ENCODE data around the gene CNTF. TPM values are rescaled to one million over a fixed set of nuclear protein-coding genes. Genes with fewer than 3 reads are reported as not detected.

The CNTF gene
- total and polyA plus RNA-seq, 10 of the 15 experiments (the other 5 are each of a cell fraction or from before 2014, with no cell fraction given) = 0.16 to 2.3 (median 0.73) TPM

GRCh38 chr11:58616594-58616993 is 5.9 kb upstream of the CNTF start:
- DNase-seq (ENCODE audit: low read depth, low spot score) (no peak), FAIRE-seq (no peak), ATAC-seq (no peak)
- Histone ChIP-seq H3K4me2 (ENCODE audit: control insufficient read depth, insufficient read depth) (no peak overlapping the region), H3K27ac (ENCODE audit: control insufficient read depth, insufficient read depth) (no peak overlapping the region), H3K4me3 (no peak overlapping the region), H3K36me3 (ENCODE audit: control insufficient read depth in 2 of 2, insufficient read depth in 2 of 2, low read length in 1 of 2) (peaks cover 10 to 46% of the 10 kb centered on the region in 2 experiments), H3K79me2 (ENCODE audit: control insufficient read depth, insufficient read depth, low read length) (no peaks in the 10 kb centered on the region), H4K20me1 (ENCODE audit: control insufficient read depth, insufficient read depth) (no peaks in the 10 kb centered on the region), H2AFZ (ENCODE audit: control insufficient read depth, low read depth, low read length) (no peak overlapping the region), H3K9me3 (replicated peaks; ENCODE audit: control insufficient read depth, insufficient read depth, low read length) (no peaks in the 10 kb centered on the region), H3K4me1 (ENCODE audit: control insufficient read depth, insufficient read depth, low read length) (no peaks in the 10 kb centered on the region), H3K9ac (ENCODE audit: control insufficient read depth, insufficient read depth, low read length) (no peak overlapping the region), H3K27me3 (replicated peaks in 1 of 2; ENCODE audit: control insufficient read depth in 2 of 2, insufficient read depth in 2 of 2, low read length in 1 of 2) (no peaks in the 10 kb centered on the region)
- POLR2A ChIA-PET = no interaction called here
- SMC1A ChIA-PET (ENCODE audit: uncharacterized antibody, unreplicated experiment) = no interaction called here
- CTCF ChIA-PET = interaction anchor here (4.1 kb wide), 1 partner anchor 12 kb away, joined by 34 read pairs; no protein-coding TSS in a partner anchor
- in situ Hi-C loops (cut with MboI) (no loop called here), intact Hi-C loops (cut with micrococcal nuclease; ENCODE audit: unreplicated experiment) (no loop called here)
- BruUV-seq (replicated peaks) = no TSS peak
- RAD21 ChIA-PET (ENCODE audit: unreplicated experiment) = no interaction called here
- WGBS (ENCODE audit: insufficient coverage, insufficient replicate concordance, low lambda C conversion rate, missing lambda C conversion rate) = 97% methylated on average over 4 of the region's 4 CpGs
- TF ChIP-seq NFXL1 (IDR thresholded peaks at IDR 0.05; ENCODE audit: borderline replicate concordance) (no peak), CHD1 (IDR thresholded peaks at IDR 0.05; ENCODE audit: low read depth, low read length) (no peak), SPI1 (IDR thresholded peaks at IDR 0.05; ENCODE audit: borderline replicate concordance, insufficient read depth, low read depth, low read length) (no peak), POLR2A (IDR thresholded peaks at IDR 0.05; ENCODE audit: low read depth, low read length) (no peak), SIN3A (IDR thresholded peaks at IDR 0.05; ENCODE audit: low read depth, low read length) (no peak), ETV6 (conservative IDR thresholded peaks at IDR 0.05 in 1 of 2, IDR thresholded peaks at IDR 0.05 in 1 of 2; ENCODE audit: borderline replicate concordance in 1 of 2, low read depth in 1 of 2) (no peak), TBL1XR1 (IDR thresholded peaks at IDR 0.05; ENCODE audit: low read depth, low read length) (no peak), MAX (IDR thresholded peaks at IDR 0.05; ENCODE audit: low read depth, low read length) (no peak), JUND (IDR thresholded peaks at IDR 0.05; ENCODE audit: low read depth, low read length) (no peak), EZH2 (IDR thresholded peaks at IDR 0.05; ENCODE audit: borderline replicate concordance, control insufficient read depth, low read depth, low read length) (no peak), RUNX3 (IDR thresholded peaks at IDR 0.05; ENCODE audit: low read length) (no peak), SP1 (IDR thresholded peaks at IDR 0.05; ENCODE audit: low read depth, low read length) (no peak), FOS (IDR thresholded peaks at IDR 0.05; ENCODE audit: borderline replicate concordance, extremely low read depth, insufficient read length) (no peak), YBX1 (IDR thresholded peaks at IDR 0.05) (no peak), HDAC6 (IDR thresholded peaks at IDR 0.05; ENCODE audit: unreplicated experiment) (no peak), MEF2A (IDR thresholded peaks at IDR 0.05; ENCODE audit: insufficient read depth, low read depth, low read length) (no peak), ZNF384 (IDR thresholded peaks at IDR 0.05; ENCODE audit: borderline replicate concordance, low read depth, low read length) (no peak), BACH1 (IDR thresholded peaks at IDR 0.05; ENCODE audit: borderline replicate concordance) (no peak)
- TF ChIP-seq, protein P1, sequence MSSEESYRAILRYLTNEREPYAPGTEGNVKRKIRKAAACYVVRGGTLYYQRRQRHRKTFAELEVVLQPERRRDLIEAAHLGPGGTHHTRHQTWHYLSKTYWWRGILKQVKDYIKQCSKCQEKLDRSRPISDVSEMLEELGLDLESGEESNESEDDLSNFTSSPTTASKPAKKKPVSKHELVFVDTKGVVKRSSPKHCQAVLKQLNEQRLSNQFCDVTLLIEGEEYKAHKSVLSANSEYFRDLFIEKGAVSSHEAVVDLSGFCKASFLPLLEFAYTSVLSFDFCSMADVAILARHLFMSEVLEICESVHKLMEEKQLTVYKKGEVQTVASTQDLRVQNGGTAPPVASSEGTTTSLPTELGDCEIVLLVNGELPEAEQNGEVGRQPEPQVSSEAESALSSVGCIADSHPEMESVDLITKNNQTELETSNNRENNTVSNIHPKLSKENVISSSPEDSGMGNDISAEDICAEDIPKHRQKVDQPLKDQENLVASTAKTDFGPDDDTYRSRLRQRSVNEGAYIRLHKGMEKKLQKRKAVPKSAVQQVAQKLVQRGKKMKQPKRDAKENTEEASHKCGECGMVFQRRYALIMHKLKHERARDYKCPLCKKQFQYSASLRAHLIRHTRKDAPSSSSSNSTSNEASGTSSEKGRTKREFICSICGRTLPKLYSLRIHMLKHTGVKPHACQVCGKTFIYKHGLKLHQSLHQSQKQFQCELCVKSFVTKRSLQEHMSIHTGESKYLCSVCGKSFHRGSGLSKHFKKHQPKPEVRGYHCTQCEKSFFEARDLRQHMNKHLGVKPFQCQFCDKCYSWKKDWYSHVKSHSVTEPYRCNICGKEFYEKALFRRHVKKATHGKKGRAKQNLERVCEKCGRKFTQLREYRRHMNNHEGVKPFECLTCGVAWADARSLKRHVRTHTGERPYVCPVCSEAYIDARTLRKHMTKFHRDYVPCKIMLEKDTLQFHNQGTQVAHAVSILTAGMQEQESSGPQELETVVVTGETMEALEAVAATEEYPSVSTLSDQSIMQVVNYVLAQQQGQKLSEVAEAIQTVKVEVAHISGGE (CRISPR knock-in tag; IDR thresholded peaks at IDR 0.05) = no peak
- TF ChIP-seq, protein P2, sequence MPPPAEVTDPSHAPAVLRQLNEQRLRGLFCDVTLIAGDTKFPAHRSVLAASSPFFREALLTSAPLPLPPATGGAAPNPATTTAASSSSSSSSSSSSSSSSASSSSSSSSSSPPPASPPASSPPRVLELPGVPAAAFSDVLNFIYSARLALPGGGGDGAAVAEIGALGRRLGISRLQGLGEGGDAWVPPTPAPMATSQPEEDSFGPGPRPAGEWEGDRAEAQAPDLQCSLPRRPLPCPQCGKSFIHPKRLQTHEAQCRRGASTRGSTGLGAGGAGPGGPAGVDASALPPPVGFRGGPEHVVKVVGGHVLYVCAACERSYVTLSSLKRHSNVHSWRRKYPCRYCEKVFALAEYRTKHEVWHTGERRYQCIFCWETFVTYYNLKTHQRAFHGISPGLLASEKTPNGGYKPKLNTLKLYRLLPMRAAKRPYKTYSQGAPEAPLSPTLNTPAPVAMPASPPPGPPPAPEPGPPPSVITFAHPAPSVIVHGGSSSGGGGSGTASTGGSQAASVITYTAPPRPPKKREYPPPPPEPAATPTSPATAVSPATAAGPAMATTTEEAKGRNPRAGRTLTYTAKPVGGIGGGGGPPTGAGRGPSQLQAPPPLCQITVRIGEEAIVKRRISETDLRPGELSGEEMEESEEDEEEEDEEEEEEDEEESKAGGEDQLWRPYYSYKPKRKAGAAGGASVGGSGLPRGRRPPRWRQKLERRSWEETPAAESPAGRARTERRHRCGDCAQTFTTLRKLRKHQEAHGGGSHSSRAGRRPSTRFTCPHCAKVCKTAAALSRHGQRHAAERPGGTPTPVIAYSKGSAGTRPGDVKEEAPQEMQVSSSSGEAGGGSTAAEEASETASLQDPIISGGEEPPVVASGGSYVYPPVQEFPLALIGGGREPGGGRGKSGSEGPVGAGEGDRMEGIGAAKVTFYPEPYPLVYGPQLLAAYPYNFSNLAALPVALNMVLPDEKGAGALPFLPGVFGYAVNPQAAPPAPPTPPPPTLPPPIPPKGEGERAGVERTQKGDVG (CRISPR knock-in tag; IDR thresholded peaks at IDR 0.05) = no peak

All from GM12878 (cell line).